Ectodermal cell (in vitro differentiated cells): ENCODE results near the gene TAB2.

Experiments
- H3K27ac ChIP-seq: 2 replicates; pipeline ENCODE4 v1.7.0; 2013; ENCODE audit warnings: mild to moderate bottlenecking, low read depth, low read length; ENCODE audit not compliant: insufficient read depth, poor library complexity, severe bottlenecking
- H3K27me3 ChIP-seq: 2 replicates; pipeline ENCODE4 v1.7.0; 2013; ENCODE audit warnings: mild to moderate bottlenecking, low read length; ENCODE audit not compliant: insufficient read depth, control insufficient read depth, poor library complexity, severe bottlenecking
- H3K36me3 ChIP-seq: one replicate; pipeline ENCODE4 v1.7.0; 2013; ENCODE audit warnings: low read length; ENCODE audit not compliant: control insufficient read depth, insufficient read depth
- H3K4me1 ChIP-seq: one replicate; pipeline ENCODE4 v1.7.0; 2013; ENCODE audit warnings: low read length; ENCODE audit not compliant: control insufficient read depth, insufficient read depth
- H3K4me3 ChIP-seq: 2 replicates; pipeline ENCODE4 v1.7.0; 2013; ENCODE audit warnings: low read depth, low read length, control low read depth; ENCODE audit not compliant: insufficient read depth
- H3K9me3 ChIP-seq: 2 replicates; pipeline ENCODE4 v1.7.0; 2013; ENCODE audit warnings: mild to moderate bottlenecking, low read length, moderate library complexity; ENCODE audit not compliant: control insufficient read depth
- WGBS, 2 experiments: methylation state at CpG; one replicate each; pipeline ENCODE4 v1.1.7; 2013; ENCODE audit warnings: missing lambda C conversion rate in 2 of 2; 5-methylcytosine and 5-hydroxymethylcytosine counted together

TAB2 gene

GRCh38 chr6:149405823-149406765 lies 88.6 kb downstream of the TAB2 start:
- H3K36me3 ChIP-seq = peaks cover 4% of the 10 kb centered on the region
- no peaks in the 10 kb centered on the region for H3K9me3 ChIP-seq
- H3K27ac ChIP-seq = no peak overlapping the region
- 91 to 96% methylated on average over 5 of the region's 5 CpGs for WGBS, 2 experiments
- H3K4me3 ChIP-seq = no peak overlapping the region
- H3K27me3 ChIP-seq = no peaks in the 10 kb centered on the region
- H3K4me1 ChIP-seq = no peaks in the 10 kb centered on the region

DNA sequence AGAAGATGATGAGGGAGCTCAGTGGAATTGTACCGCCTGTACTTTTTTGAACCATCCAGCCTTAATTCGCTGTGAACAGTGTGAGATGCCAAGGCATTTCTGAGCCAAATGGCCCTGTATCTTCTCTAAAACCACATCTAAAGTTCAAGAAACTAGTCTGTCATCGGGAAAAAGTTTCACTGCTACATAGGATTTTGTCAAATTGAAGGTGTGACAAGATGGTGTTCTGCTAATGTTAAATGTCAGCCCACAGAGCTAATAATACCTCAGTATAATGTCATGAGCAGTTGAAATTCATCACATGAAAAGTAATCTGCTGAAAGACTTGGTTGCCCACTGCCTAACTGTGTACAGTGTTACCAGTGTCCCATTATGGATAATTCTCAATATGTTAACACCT lies 92.1 kb downstream of the TAB2 start:
- no peaks in the 10 kb centered on the region for H3K27me3 ChIP-seq
- WGBS, 2 experiments = 98% methylated on average over 3 of the region's 3 CpGs
- no peaks in the 10 kb centered on the region for H3K4me1 ChIP-seq
- no peaks in the 10 kb centered on the region for H3K9me3 ChIP-seq
- no peak overlapping the region for H3K4me3 ChIP-seq
- no peaks in the 10 kb centered on the region for H3K36me3 ChIP-seq
- no peak overlapping the region for H3K27ac ChIP-seq

DNA sequence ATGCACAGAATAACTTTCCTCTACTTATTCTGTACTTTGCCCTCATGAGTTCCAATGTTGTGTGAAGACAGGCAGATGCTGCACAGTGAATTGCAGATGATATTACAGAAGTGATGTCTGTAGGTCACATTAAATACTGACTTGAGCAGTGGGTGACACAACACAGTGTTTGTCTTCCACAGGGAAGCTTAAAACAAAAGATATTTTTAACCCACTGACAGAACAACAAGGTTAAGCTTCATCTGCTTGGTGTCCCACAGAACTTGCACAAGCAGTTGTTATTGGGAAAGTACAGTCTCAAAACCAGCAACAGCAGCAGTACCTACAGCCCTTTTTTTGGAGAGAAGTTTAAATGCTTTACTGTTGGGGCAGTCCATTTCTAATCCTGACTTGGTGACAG lies 93.0 kb downstream of the TAB2 start:
- Histone ChIP-seq H3K27ac (no peak overlapping the region), H3K4me3 (no peak overlapping the region), H3K4me1 (no peaks in the 10 kb centered on the region), H3K36me3 (no peaks in the 10 kb centered on the region), H3K27me3 (no peaks in the 10 kb centered on the region), H3K9me3 (no peaks in the 10 kb centered on the region)

DNA sequence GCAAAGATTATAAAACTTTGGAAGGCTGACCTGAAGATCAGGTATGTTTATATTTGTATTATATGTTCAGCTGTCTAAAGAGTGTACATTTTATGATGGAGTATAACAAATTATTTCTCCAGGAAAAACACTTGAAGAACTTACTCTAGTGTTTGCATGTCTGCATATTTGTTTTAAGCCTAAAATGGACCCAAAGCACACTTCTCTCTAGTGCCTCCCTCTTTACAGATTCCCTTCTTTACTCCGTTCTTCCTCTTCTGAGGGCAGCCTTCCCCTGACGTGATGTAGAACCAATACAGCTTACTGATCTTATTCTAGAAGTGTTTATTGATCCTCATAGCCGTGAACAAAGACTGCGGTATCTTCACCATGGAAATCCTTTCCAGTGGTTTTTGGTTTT lies 96.5 kb downstream of the TAB2 start:
- Histone ChIP-seq H3K9me3 (no peaks in the 10 kb centered on the region), H3K36me3 (no peaks in the 10 kb centered on the region), H3K27me3 (no peaks in the 10 kb centered on the region), H3K27ac (no peak overlapping the region), H3K4me3 (no peak overlapping the region), H3K4me1 (no peaks in the 10 kb centered on the region)
- 86 to 97% methylated on average over 4 of the region's 4 CpGs for WGBS, 2 experiments

DNA sequence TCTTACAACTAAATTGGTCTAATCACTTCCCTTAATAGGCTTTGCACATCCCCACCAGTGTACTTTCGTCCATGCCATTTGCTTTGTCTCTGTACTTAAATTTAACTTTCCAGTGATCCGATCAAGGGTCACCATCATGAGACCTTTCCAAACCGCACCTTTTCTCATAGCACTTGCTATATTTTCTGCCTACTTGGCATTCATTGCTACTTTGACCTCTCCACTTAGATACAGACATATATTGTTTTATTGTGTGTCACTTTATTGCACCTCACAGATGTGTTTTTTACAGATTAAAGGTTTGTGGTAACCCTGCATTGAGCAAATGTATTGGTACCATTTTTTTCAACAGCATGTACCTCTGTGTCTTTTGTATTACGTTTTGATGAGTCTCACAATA lies 97.3 kb downstream of the TAB2 start:
- Histone ChIP-seq H3K4me3 (no peak overlapping the region), H3K27me3 (no peaks in the 10 kb centered on the region), H3K27ac (no peak overlapping the region), H3K36me3 (no peaks in the 10 kb centered on the region), H3K9me3 (no peaks in the 10 kb centered on the region), H3K4me1 (no peaks in the 10 kb centered on the region)
- WGBS, 2 experiments = 89 to 95% methylated on average over 3 to 4 of the region's 4 CpGs

GRCh38 chr6:149419696-149420404 lies 102.3 kb downstream of the TAB2 start:
- 95 to 96% methylated on average over 13 of the region's 13 CpGs for WGBS, 2 experiments
- no peaks in the 10 kb centered on the region for H3K36me3 ChIP-seq
- peaks cover 11% of the 10 kb centered on the region for H3K4me1 ChIP-seq
- no peaks in the 10 kb centered on the region for H3K9me3 ChIP-seq
- H3K27ac ChIP-seq = no peak overlapping the region
- no peak overlapping the region for H3K4me3 ChIP-seq
- H3K27me3 ChIP-seq = no peaks in the 10 kb centered on the region

DNA sequence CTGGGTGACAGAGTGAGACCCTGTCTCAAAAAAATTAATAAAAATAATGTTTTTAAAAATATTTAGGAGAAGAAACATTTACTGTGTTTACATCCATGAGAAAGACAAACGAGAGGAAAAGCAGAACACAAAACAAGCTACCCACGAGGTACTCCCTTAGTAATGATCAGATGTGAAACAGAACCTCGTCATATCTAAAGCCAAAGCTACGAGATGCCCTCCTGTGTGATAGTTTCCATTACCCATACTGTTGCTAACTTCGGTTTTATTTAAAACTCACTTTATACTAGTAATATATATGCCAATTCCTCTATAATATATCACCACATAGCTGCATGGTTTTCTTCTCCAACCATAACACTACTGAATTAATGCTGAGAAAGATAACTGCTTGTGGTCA lies 103.6 kb downstream of the TAB2 start:
- Histone ChIP-seq H3K36me3 (no peaks in the 10 kb centered on the region), H3K4me1 (peaks cover 11% of the 10 kb centered on the region), H3K27me3 (no peaks in the 10 kb centered on the region), H3K4me3 (no peak overlapping the region), H3K27ac (no peak overlapping the region), H3K9me3 (no peaks in the 10 kb centered on the region)
- WGBS, 2 experiments = 89 to 97% methylated on average over 4 to 5 of the region's 5 CpGs

- H3K36me3 ChIP-seq = no peaks in the 10 kb centered on the region
- H3K9me3 ChIP-seq = no peaks in the 10 kb centered on the region
- H3K4me1 ChIP-seq = peaks cover 11% of the 10 kb centered on the region
- H3K27ac ChIP-seq = no peak overlapping the region
- no peaks in the 10 kb centered on the region for H3K27me3 ChIP-seq
- H3K4me3 ChIP-seq = no peak overlapping the region
- 91 to 98% methylated on average over 4 of the region's 4 CpGs for WGBS, 2 experiments
These were observed 105.1 kb downstream of the TAB2 start for GRCh38 chr6:149422581-149422980.

- 53 to 57% methylated on average over 7 of the region's 7 CpGs for WGBS, 2 experiments
These were observed 106.5 kb downstream of the TAB2 start for GRCh38 chr6:149423964-149424440.

DNA sequence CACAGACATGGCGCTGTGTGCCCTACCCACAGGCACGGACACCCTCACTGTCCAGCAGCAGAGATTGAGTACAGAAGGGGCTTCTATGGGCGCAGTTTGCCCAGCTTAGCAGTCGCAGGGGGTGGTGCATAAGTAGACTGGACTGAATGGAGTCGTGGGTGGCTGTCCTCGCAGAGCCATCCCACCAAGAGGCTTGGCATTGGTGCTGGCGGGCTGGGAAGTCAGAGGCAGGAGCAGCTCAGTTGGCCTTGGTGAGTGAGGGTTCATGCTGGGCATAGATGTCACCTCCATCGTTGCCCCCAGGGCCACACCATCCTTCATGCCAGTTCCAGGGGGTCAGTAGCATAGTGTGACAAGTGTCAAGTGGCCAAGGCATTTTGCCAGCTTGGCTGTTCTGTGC lies 107.7 kb downstream of the TAB2 start:
- H3K36me3 ChIP-seq = no peaks in the 10 kb centered on the region
- no peaks in the 10 kb centered on the region for H3K9me3 ChIP-seq
- no peaks in the 10 kb centered on the region for H3K27me3 ChIP-seq
- H3K4me3 ChIP-seq = no peak overlapping the region
- WGBS, 2 experiments = 95% methylated on average over 8 of the region's 8 CpGs
- H3K27ac ChIP-seq = no peak overlapping the region
- peaks cover 21% of the 10 kb centered on the region for H3K4me1 ChIP-seq

More at GRCh38 chr6:149423964-149424440, 106.5 kb downstream of the TAB2 start:
- Histone ChIP-seq H3K27ac (no peak overlapping the region), H3K4me1 (peaks cover 16% of the 10 kb centered on the region), H3K36me3 (no peaks in the 10 kb centered on the region), H3K27me3 (no peaks in the 10 kb centered on the region), H3K9me3 (no peaks in the 10 kb centered on the region), H3K4me3 (no peak overlapping the region)
